GM23248 (cell line): ENCODE data around the gene CROCC2. TPM values are rescaled to one million over a fixed set of nuclear protein-coding genes. Genes with fewer than 3 reads are reported as not detected.

Experiments
- DNase-seq: peaks from one replicate; pipeline ENCODE4 v3.0.0-alpha.2; 2015
- H2AFZ ChIP-seq: fragments of 200-600 bp; sonication (generic); 2 replicates; pipeline ENCODE4 v1.6.1; 2016; ENCODE audit warnings: antibody characterized with exemption
- H3F3A ChIP-seq: fragments of 200-600 bp; sonication (generic); 2 replicates; pipeline ENCODE4 v1.6.1; 2016; ENCODE audit warnings: mild to moderate bottlenecking, antibody characterized with exemption, mixed run types; ENCODE audit not compliant: insufficient read depth
- H3K27ac ChIP-seq: fragments of 200-600 bp; sonication (generic); 2 replicates; pipeline ENCODE4 v1.5.1; 2016; ENCODE audit warnings: mild to moderate bottlenecking
- H3K27me3 ChIP-seq: fragments of 200-600 bp; sonication (generic); replicated peaks from 2 replicates; pipeline ENCODE4 v1.6.1; 2016; ENCODE audit warnings: mild to moderate bottlenecking; ENCODE audit not compliant: insufficient read depth
- H3K36me3 ChIP-seq: fragments of 200-600 bp; sonication (generic); 2 replicates; pipeline ENCODE4 v1.6.1; 2016; ENCODE audit warnings: low read depth, mild to moderate bottlenecking
- H3K4me1 ChIP-seq: fragments of 200-600 bp; sonication (generic); 2 replicates; pipeline ENCODE4 v1.6.1; 2016; ENCODE audit warnings: mild to moderate bottlenecking; ENCODE audit not compliant: insufficient read depth
- H3K4me2 ChIP-seq: fragments of 200-600 bp; sonication (generic); one replicate; pipeline ENCODE4 v1.6.1; 2016; ENCODE audit warnings: mild to moderate bottlenecking; ENCODE audit not compliant: unreplicated experiment
- H3K4me3 ChIP-seq: fragments of 200-600 bp; sonication (generic); 2 replicates; pipeline ENCODE4 v1.5.1; 2016; ENCODE audit warnings: mild to moderate bottlenecking
- H3K79me2 ChIP-seq: fragments of 200-600 bp; sonication (generic); 2 replicates; pipeline ENCODE4 v1.6.1; 2016; ENCODE audit warnings: mild to moderate bottlenecking; ENCODE audit not compliant: insufficient read depth
- H3K9ac ChIP-seq: fragments of 200-600 bp; sonication (generic); 2 replicates; pipeline ENCODE4 v1.6.1; 2016; ENCODE audit warnings: mild to moderate bottlenecking
- H3K9me2 ChIP-seq: fragments of 200-600 bp; sonication (generic); 2 replicates; pipeline ENCODE4 v1.6.1; 2016; ENCODE audit warnings: mixed run types, mild to moderate bottlenecking, moderate library complexity; ENCODE audit not compliant: insufficient read depth
- H3K9me3 ChIP-seq: fragments of 200-600 bp; sonication (generic); one replicate; pipeline ENCODE4 v1.6.1; 2017; ENCODE audit warnings: low read depth
- H4K20me1 ChIP-seq: fragments of 200-600 bp; sonication (generic); 2 replicates; pipeline ENCODE4 v1.6.0; 2016; ENCODE audit not compliant: insufficient read depth
- EZH2 ChIP-seq: fragments of 200-600 bp; sonication (generic); IDR thresholded peaks from 2 replicates; pipeline ENCODE4 v1.6.1; 2018; ENCODE audit warnings: antibody characterized with exemption, mild to moderate bottlenecking; ENCODE audit not compliant: insufficient read depth, poor library complexity, severe bottlenecking
- EZH2phosphoT487 ChIP-seq: fragments of 200-600 bp; sonication (generic); IDR thresholded peaks from 2 replicates; pipeline ENCODE4 v1.6.1; 2018; ENCODE audit warnings: antibody characterized with exemption, moderate library complexity, mild to moderate bottlenecking, low read depth; ENCODE audit not compliant: insufficient read depth
- WGBS, 2 experiments: methylation state at CpG; one replicate each; pipeline ENCODE4 v1.1.6; 2015 to 2017; ENCODE audit warnings: low lambda C conversion rate in 2 of 2, low coverage in 1 of 2; ENCODE audit errors: missing lambda C conversion rate in 2 of 2; 5-methylcytosine and 5-hydroxymethylcytosine counted together
- in situ Hi-C: fragments of 300-500 bp; cut with MboI; formaldehyde crosslinking; loops from 2 replicates; pipeline ENCODE4 v1.15.0; 2020
- polyA plus RNA-seq: library from polyadenylated mRNA; unstranded; fragments of >200 nt; fragmentation: Nextera tagmentation; extraction: Ambion mirVana; gene quantifications from 2 replicates; pipeline ENCODE4 v1.2.1, GENCODE V29; 2016
- total RNA-seq: library from RNA; depleted of rRNA; stranded (reverse); fragments of >200 nt; shearing (Covaris generic); gene quantifications from 2 replicates; pipeline ENCODE4 v1.2.3, GENCODE V29; 2014

CROCC2 gene
- total and polyA plus RNA-seq, 2 experiments from 2014 or later = under 0.01 TPM; not detected in 1

- H2AFZ ChIP-seq = no peak overlapping the region
- H3K9ac ChIP-seq = no peak overlapping the region
- H3K4me3 ChIP-seq = no peak overlapping the region
- in situ Hi-C loops = no loop called here
- H3F3A ChIP-seq = no peaks in the 10 kb centered on the region
- TF ChIP-seq EZH2phosphoT487 = no peak
- TF ChIP-seq EZH2 = no peak
- no peaks in the 10 kb centered on the region for H3K9me3 ChIP-seq
- no peaks in the 10 kb centered on the region for H3K79me2 ChIP-seq
- H3K4me2 ChIP-seq = no peak overlapping the region
- no peaks in the 10 kb centered on the region for H3K9me2 ChIP-seq
- H3K36me3 ChIP-seq = no peaks in the 10 kb centered on the region
- H3K4me1 ChIP-seq = peaks cover 10% of the 10 kb centered on the region
- H3K27me3 ChIP-seq = no peaks in the 10 kb centered on the region
- H4K20me1 ChIP-seq = no peaks in the 10 kb centered on the region
- no peak for DNase-seq
- WGBS, 2 experiments = 68 to 73% methylated on average over 13 to 14 of the region's 14 CpGs
- no peak overlapping the region for H3K27ac ChIP-seq
These were observed 43.9 kb downstream of the CROCC2 start for GRCh38 chr2:240949791-240950705.

- H3K79me2 ChIP-seq = no peaks in the 10 kb centered on the region
- H4K20me1 ChIP-seq = no peaks in the 10 kb centered on the region
- H3K4me2 ChIP-seq = no peak overlapping the region
- H3K27me3 ChIP-seq = no peaks in the 10 kb centered on the region
- no peak for DNase-seq
- no peaks in the 10 kb centered on the region for H3K36me3 ChIP-seq
- 59 to 70% methylated on average over 3 of the region's 3 CpGs for WGBS, 2 experiments
- H3K4me3 ChIP-seq = no peak overlapping the region
- no peaks in the 10 kb centered on the region for H3K9me3 ChIP-seq
- H3K4me1 ChIP-seq = peaks cover 7% of the 10 kb centered on the region
- no peaks in the 10 kb centered on the region for H3K9me2 ChIP-seq
- no peak overlapping the region for H2AFZ ChIP-seq
- no peaks in the 10 kb centered on the region for H3F3A ChIP-seq
- no peak overlapping the region for H3K9ac ChIP-seq
- no peak for TF ChIP-seq EZH2phosphoT487
- TF ChIP-seq EZH2 = no peak
- in situ Hi-C loops = no loop called here
- H3K27ac ChIP-seq = no peak overlapping the region
These were observed 45.0 kb downstream of the CROCC2 start for GRCh38 chr2:240951045-240951594.

GRCh38 chr2:240952496-240953246, 46.5 kb downstream of the CROCC2 start:
- TF ChIP-seq EZH2phosphoT487 (no peak), EZH2 (no peak)
- DNase-seq = no peak
- no peaks in the 10 kb centered on the region for H3K9me2 ChIP-seq
- no peaks in the 10 kb centered on the region for H3K9me3 ChIP-seq
- no peak overlapping the region for H3K27ac ChIP-seq
- no peaks in the 10 kb centered on the region for H3K27me3 ChIP-seq
- H3K79me2 ChIP-seq = no peaks in the 10 kb centered on the region
- WGBS, 2 experiments = 64 to 67% methylated on average over 14 of the region's 14 CpGs
- H3K4me3 ChIP-seq = no peak overlapping the region
- no peak overlapping the region for H2AFZ ChIP-seq
- no peak overlapping the region for H3K9ac ChIP-seq
- H3K4me1 ChIP-seq = 0 out of 2 replicates have a peak, but pooled peaks cover 1% of the 10 kb centered on the region
- in situ Hi-C loops = no loop called here
- no peaks in the 10 kb centered on the region for H4K20me1 ChIP-seq
- no peak overlapping the region for H3K4me2 ChIP-seq
- no peaks in the 10 kb centered on the region for H3F3A ChIP-seq
- no peaks in the 10 kb centered on the region for H3K36me3 ChIP-seq
